Peyer's patch (tissue), 4 donors: ENCODE data around the gene PTGFRN.

ENCODE experiments used
- POLR2A ChIP-seq, 2 donors: fragments of 450-650 bp; IDR thresholded peaks; one replicate each; pipeline ENCODE4 v1.5.1; 2017; ENCODE audit warnings: antibody characterized with exemption in 2 of 2, mild to moderate bottlenecking in 2 of 2, moderate library complexity in 2 of 2
- TF ChIP-seq, protein P1 (sequence below), 6 experiments: fragments of 450-650 bp in 4 of 6; fragments of 200-600 bp in 2 of 6; sonication (generic) in 1 of 6; IDR thresholded peaks; one replicate each; pipeline ENCODE4 v1.5.1; 2017 to 2019; ENCODE audit warnings: antibody characterized with exemption in 6 of 6, mild to moderate bottlenecking in 3 of 6, moderate library complexity in 1 of 6

DNA sequence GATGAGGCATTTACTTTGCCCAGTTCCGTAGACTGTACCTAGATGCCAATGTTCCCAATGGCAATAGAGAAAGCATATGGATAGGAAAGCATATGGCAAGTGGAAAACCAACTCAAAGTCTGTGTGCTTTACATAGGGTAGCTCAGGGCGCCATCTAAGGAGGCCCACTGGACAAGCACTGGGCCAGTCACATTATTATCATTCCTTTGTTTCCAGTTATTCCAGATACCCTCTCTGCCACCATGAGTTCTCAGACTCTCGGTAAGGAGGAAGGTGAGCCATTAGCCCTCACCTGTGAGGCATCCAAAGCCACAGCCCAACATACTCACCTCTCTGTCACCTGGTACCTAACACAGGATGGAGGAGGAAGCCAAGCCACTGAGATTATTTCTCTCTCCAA lies 101.6 kb downstream of the PTGFRN start:
- TF ChIP-seq, protein P1, sequence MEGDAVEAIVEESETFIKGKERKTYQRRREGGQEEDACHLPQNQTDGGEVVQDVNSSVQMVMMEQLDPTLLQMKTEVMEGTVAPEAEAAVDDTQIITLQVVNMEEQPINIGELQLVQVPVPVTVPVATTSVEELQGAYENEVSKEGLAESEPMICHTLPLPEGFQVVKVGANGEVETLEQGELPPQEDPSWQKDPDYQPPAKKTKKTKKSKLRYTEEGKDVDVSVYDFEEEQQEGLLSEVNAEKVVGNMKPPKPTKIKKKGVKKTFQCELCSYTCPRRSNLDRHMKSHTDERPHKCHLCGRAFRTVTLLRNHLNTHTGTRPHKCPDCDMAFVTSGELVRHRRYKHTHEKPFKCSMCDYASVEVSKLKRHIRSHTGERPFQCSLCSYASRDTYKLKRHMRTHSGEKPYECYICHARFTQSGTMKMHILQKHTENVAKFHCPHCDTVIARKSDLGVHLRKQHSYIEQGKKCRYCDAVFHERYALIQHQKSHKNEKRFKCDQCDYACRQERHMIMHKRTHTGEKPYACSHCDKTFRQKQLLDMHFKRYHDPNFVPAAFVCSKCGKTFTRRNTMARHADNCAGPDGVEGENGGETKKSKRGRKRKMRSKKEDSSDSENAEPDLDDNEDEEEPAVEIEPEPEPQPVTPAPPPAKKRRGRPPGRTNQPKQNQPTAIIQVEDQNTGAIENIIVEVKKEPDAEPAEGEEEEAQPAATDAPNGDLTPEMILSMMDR (IDR thresholded peaks at IDR 0.05): peak in 1 of 6 experiments; percentile 5
- TF ChIP-seq POLR2A (IDR thresholded peaks at IDR 0.05): no peak
